Epithelial cell of proximal tubule (primary cell): ENCODE measurements around the gene ADAP1. TPM values are rescaled to one million over a fixed set of nuclear protein-coding genes. Genes with fewer than 3 reads are reported as not detected.

ENCODE experiments used
- DNase-seq: peaks from one replicate; pipeline ENCODE4 v3.0.0-alpha.2; 2011; ENCODE audit warnings: low read depth
- H3K4me3 ChIP-seq: 2 replicates; pipeline ENCODE4 v1.5.1; 2011; ENCODE audit warnings: low read depth, mild to moderate bottlenecking, low read length
- total RNA-seq: library from RNA; depleted of rRNA; stranded (reverse); fragments of >200 nt; gene quantifications from 2 replicates; pipeline ENCODE4 v1.2.3, GENCODE V29; 2015
- TF ChIP-seq, protein P1 (sequence below): conservative IDR thresholded peaks from 2 replicates; pipeline ENCODE4 v1.5.1; 2012; ENCODE audit warnings: low read depth, mild to moderate bottlenecking, low read length

Gene ADAP1
- total RNA-seq, 1 donor from 2014 or later: 7.2 TPM

- no peak for DNase-seq
- TF ChIP-seq, protein P1, sequence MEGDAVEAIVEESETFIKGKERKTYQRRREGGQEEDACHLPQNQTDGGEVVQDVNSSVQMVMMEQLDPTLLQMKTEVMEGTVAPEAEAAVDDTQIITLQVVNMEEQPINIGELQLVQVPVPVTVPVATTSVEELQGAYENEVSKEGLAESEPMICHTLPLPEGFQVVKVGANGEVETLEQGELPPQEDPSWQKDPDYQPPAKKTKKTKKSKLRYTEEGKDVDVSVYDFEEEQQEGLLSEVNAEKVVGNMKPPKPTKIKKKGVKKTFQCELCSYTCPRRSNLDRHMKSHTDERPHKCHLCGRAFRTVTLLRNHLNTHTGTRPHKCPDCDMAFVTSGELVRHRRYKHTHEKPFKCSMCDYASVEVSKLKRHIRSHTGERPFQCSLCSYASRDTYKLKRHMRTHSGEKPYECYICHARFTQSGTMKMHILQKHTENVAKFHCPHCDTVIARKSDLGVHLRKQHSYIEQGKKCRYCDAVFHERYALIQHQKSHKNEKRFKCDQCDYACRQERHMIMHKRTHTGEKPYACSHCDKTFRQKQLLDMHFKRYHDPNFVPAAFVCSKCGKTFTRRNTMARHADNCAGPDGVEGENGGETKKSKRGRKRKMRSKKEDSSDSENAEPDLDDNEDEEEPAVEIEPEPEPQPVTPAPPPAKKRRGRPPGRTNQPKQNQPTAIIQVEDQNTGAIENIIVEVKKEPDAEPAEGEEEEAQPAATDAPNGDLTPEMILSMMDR: no peak
These were observed 4.8 kb upstream of the ADAP1 start for GRCh38 chr7:959271-959670.

GRCh38 chr7:958221-959200 lies 4.0 kb upstream of the ADAP1 start:
- TF ChIP-seq, protein P1: no peak

More at GRCh38 chr7:959271-959670, 4.8 kb upstream of the ADAP1 start:
- no peak overlapping the region for H3K4me3 ChIP-seq

GRCh38 chr7:957418-958220 lies 3.1 kb upstream of the ADAP1 start:
- no peak for DNase-seq

More at GRCh38 chr7:958221-959200, 4.0 kb upstream of the ADAP1 start:
- no peak overlapping the region for H3K4me3 ChIP-seq
- no peak for DNase-seq

DNA sequence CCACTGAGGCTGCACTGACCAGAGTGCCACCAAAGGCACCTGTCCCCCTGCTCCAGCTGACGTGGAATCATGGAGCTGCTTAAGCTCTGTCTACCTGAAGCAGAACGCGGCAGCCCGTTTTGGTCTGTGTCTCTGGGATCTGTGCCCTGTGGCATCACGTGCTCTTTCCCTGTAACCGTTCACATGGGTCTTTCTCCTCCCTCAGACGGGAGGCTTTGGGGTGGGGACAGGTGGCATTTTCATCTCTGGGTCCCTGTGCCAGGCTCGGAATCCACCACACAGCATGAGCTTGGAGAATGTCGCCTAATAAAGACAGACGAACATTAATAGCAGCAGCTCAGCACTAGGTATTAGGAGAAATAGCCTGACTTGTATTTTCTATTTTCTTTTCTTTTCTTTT lies 1.6 kb upstream of the ADAP1 start:
- H3K4me3 ChIP-seq: no peak overlapping the region
- TF ChIP-seq, protein P1: no peak
- no peak for DNase-seq

More at GRCh38 chr7:957418-958220, 3.1 kb upstream of the ADAP1 start:
- H3K4me3 ChIP-seq: no peak overlapping the region
- TF ChIP-seq, protein P1: no peak

DNA sequence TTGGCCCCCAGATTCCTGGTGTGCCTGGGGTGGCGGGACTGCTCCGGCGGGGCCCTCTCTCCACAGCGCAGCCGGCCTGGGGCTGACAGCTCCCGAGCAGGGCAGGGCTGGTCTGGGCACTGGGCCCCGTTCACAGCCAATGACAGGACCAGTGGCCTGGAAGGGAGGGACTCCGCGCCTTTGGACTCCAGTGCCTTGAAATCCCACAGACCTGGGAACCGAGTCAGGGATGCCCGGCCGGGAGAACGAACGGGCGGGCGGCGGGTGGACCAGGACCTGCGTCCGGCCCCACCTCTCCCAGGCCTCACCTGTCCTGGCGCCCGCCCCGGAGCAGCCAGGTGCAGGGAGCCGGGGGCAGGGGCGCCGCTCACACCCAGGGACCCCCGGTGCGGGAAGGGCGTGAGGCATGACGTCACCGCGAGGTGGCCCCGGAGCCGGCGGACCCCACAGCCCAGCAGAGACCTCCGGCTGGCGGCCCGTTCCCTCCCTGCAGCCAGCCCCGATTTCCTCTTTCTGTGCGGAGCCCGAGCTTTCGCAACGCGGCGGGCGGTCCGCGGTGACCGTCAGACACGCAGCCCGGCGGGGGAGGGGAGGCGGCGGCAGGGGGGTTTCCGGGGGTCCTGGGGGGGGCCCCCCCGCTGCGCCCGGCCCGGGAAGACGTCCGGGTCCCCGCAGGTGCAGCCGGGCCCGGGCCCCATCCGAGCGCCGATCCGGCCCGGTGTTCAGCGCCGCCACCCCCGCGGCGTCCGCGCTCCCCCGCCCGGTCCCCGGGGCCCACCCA lies 743 bp downstream of the ADAP1 start:
- peak overlapping the region; percentile 42 for H3K4me3 ChIP-seq
- TF ChIP-seq, protein P1: no peak
- DNase-seq: no peak

DNA sequence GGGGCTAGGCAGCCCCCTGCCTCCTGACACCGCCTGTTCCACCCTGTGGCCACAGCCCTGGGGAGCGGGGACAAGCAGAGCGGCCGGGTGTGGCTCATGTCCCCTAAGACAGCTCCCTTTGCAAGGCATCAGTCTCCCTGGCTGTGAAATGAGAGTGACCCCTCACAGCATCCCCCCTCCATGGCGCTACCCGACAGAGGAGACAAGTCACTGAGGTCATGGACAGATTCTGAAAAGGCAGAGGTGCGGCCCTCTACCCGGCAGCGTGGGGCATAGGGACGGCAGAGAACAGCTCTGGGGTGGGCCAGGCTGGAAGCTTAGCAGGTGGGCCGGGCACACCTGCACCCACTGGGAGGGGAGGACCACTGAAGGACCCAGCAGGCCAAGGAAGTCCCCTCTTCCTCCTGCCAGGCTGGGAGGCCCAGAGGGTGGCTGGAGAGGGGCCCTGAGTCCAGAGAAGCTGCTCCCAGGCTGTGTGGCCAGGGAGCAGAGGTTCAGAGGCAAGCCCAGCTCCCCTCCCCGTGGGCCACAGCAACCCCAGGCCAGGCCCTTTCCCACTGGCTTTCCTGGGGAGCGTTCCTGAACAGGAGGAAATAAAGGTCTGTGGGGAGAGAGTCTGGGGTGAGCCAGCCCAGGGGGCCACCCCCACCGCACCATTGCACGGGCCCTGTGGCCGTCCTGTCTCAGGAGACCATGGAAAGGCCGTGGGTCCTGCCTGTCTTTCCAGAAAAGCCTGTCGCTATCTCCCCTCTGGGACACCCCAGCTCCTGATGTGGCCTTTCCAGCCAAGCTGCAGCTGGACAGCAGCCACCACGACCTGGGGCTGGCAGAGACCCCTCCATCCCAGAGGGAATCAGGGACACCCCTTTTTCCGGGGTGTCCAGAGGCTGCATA lies 1.7 kb downstream of the ADAP1 start:
- DNase-seq: no peak
- H3K4me3 ChIP-seq: no peak overlapping the region
- TF ChIP-seq, protein P1: no peak
